NT2/D1 (cell line): ENCODE data around the gene IL12A.

Experiments
- DNase-seq: peaks from one replicate; pipeline ENCODE4 v3.0.0-alpha.2; 2011; ENCODE audit warnings: low read depth, low spot score
- H3K27me3 ChIP-seq: 2 replicates; pipeline ENCODE4 v1.6.0; 2011; ENCODE audit warnings: mild to moderate bottlenecking; ENCODE audit not compliant: insufficient read length, insufficient read depth
- H3K36me3 ChIP-seq: 2 replicates; pipeline ENCODE4 v1.6.1; 2011; ENCODE audit warnings: mild to moderate bottlenecking, low read length, mixed read lengths; ENCODE audit not compliant: insufficient read depth, insufficient read length
- H3K4me1 ChIP-seq: 2 replicates; pipeline ENCODE4 v1.5.1; 2011; ENCODE audit not compliant: insufficient read depth, insufficient read length
- H3K4me3 ChIP-seq: 2 replicates; pipeline ENCODE4 v1.5.1; 2011; ENCODE audit warnings: low read depth; ENCODE audit not compliant: insufficient read length
- H3K9ac ChIP-seq: 2 replicates; pipeline ENCODE4 v1.6.0; 2011; ENCODE audit warnings: low read depth; ENCODE audit not compliant: insufficient read length
- H3K9me3 ChIP-seq: 2 replicates; pipeline ENCODE4 v1.5.1; 2011; ENCODE audit warnings: mild to moderate bottlenecking, low read length; ENCODE audit not compliant: insufficient read depth
- SUZ12 ChIP-seq: IDR thresholded peaks from 2 replicates; pipeline ENCODE4 v1.6.1; 2011; ENCODE audit not compliant: insufficient read length, insufficient read depth; ENCODE audit errors: extremely low read depth
- YY1 ChIP-seq: IDR thresholded peaks from 2 replicates; pipeline ENCODE4 v1.6.1; 2011; ENCODE audit not compliant: insufficient read length, insufficient read depth
- ZNF274 ChIP-seq: IDR thresholded peaks from 2 replicates; pipeline ENCODE4 v1.6.1; 2011; ENCODE audit warnings: mild to moderate bottlenecking, low read depth, low read length

Gene IL12A

DNA sequence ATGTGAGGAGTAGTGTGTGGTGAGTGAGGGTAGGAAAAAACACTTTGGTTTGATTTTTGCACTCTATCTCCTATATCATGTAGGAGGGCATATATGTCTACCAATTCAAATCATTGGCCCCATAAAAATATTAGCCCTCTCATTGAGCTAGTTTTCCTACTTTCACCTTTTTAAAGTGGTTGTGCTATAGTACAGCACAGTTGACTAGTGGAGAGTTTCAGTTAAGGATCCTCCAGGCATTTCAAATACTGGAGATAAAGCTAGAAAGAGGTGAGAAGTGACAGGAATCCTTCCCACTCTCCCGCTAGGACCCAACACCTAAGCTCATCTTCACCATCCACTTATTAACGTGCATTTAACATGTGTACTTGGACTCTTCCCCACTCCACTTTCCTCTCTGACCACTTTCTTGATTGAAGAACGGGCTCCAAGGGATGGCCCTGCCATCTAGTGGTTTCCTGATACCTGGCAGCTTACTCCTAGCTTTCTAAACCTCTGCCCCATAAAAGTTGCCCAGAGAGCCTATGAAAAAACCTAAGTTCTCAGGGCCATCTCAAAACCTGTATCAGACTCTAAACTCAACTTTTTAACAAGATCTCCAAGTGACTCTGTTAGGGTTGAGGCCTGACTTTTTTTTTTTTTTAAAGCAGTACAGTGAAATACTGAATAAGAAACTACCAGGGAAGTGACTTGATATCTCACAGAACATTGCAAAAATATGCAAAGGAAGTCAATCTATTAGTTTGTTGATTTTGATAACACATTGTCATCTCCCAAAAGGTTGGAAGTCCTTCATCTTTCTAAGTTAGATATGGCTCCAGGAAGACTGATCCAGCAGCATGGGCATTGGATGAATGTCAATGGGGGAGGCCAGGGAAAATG lies 17.9 kb downstream of the IL12A start:
- Histone ChIP-seq H3K36me3 (no peaks in the 10 kb centered on the region), H3K9ac (no peak overlapping the region), H3K4me3 (no peak overlapping the region), H3K27me3 (no peaks in the 10 kb centered on the region), H3K9me3 (no peaks in the 10 kb centered on the region), H3K4me1 (no peaks in the 10 kb centered on the region)
- no peak for TF ChIP-seq SUZ12
- TF ChIP-seq YY1, result no peak
- no peak for DNase-seq

DNA sequence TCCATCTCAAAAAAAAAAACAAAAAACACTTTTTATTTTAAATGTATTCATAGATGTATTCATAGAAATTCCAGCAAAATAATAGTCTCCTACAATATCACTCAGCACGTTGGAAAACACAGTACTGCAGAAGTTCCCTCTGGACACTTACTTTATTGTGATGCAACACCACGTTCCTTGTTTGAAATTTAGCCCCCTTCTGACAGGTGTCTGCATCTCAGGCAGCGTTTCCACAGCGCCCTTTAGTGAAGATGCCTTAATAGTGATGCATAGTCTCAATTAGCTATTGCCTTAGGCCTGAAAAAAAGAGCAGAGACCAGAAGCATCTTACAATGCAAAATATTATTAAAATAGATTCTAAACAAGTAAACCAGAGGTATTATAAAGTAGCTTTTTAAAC lies 20.3 kb downstream of the IL12A start:
- no peaks in the 10 kb centered on the region for H3K4me1 ChIP-seq
- H3K9me3 ChIP-seq, result no peaks in the 10 kb centered on the region
- H3K27me3 ChIP-seq, result no peaks in the 10 kb centered on the region
- TF ChIP-seq ZNF274 (no peak), YY1 (no peak), SUZ12 (no peak)
- DNase-seq, result no peak
- H3K9ac ChIP-seq, result no peak overlapping the region
- no peaks in the 10 kb centered on the region for H3K36me3 ChIP-seq
- H3K4me3 ChIP-seq, result no peak overlapping the region

DNA sequence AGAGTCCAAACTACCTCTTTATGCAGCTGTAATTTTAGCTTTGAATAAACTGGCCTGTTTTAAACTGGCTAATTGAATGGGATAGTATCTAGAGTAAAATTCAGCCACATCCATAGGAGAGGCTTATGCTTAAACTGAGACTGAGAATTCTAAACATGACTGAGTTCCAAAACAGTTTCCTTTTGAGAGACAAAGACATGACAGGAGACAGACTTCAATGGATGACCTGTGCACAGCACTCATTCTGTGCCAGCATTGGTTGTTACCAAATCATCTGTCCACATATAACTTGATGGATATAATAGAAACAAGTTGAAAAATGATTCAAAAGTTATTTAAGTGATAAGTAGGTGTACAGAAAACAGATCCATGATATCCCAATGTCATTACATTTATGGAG lies 20.9 kb downstream of the IL12A start:
- no peaks in the 10 kb centered on the region for H3K4me1 ChIP-seq
- no peak overlapping the region for H3K4me3 ChIP-seq
- DNase-seq, result no peak
- TF ChIP-seq SUZ12, result no peak
- no peak for TF ChIP-seq ZNF274
- TF ChIP-seq YY1, result no peak
- H3K9ac ChIP-seq, result no peak overlapping the region
- no peaks in the 10 kb centered on the region for H3K36me3 ChIP-seq
- no peaks in the 10 kb centered on the region for H3K27me3 ChIP-seq
- no peaks in the 10 kb centered on the region for H3K9me3 ChIP-seq

DNA sequence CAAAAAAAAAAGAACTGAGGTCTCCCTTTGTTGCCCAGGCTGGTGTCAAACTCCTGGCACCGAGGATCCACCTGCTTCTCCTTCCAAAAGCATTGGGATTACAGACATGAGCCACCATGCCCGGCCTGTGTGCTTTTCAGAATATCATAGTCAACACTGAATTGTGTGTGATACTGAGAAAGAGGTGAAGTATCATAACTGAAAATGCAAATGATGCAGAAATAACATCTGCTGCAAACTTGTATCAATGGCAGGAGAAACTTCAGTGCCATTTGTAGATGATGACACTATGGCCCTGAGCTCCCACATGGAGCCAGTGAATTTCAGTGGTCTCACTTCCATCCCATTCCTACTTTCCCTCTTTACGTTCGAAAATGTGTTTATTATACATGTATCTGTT lies 21.9 kb downstream of the IL12A start:
- Histone ChIP-seq H3K9ac (no peak overlapping the region), H3K4me3 (no peak overlapping the region), H3K9me3 (no peaks in the 10 kb centered on the region), H3K27me3 (no peaks in the 10 kb centered on the region), H3K4me1 (no peaks in the 10 kb centered on the region), H3K36me3 (no peaks in the 10 kb centered on the region)
- DNase-seq, result no peak
- no peak for TF ChIP-seq SUZ12
- no peak for TF ChIP-seq ZNF274
- TF ChIP-seq YY1, result no peak

DNA sequence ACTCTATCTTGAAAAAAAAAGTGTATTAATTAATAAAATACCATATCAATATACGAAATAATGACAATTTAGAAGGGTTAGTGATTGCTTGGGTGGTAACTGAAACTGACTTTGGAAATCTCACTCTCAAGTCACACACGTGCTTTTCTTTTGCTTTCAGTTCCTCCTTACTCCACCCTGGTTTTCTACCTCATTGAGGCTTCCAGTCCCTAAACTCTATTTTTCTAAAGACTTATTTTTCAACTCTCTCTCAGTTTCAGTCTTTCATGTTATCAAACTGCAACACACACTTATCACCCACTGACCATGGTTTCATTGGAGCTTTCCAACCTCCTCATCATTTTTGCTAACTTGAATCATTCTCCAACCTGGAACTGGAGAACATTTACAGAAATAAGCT lies 23.5 kb downstream of the IL12A start:
- Histone ChIP-seq H3K4me3 (no peak overlapping the region), H3K9me3 (no peaks in the 10 kb centered on the region), H3K27me3 (no peaks in the 10 kb centered on the region), H3K4me1 (no peaks in the 10 kb centered on the region), H3K9ac (no peak overlapping the region), H3K36me3 (no peaks in the 10 kb centered on the region)
- no peak for DNase-seq
- TF ChIP-seq SUZ12 (no peak), YY1 (no peak), ZNF274 (no peak)

DNA sequence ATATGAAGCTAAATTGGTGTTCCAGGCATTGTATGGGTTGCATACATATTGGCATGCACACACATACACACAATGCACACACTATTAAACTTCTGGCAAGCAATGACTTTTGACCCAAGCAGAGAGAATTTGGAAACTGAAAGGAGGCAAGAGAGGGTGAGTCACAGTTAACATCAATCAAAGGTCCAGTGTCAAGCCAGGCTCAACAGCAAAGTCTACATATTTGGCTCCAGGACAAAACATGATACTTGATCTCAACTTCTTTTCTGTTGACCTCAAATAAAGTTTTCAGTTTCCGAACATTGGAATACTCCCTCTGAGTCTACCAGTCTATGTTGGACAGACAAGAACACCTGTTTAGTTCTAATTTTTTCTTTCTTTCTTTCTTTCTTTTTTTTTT lies 28.3 kb downstream of the IL12A start:
- H3K9me3 ChIP-seq, result no peaks in the 10 kb centered on the region
- no peaks in the 10 kb centered on the region for H3K36me3 ChIP-seq
- no peak overlapping the region for H3K9ac ChIP-seq
- no peak overlapping the region for H3K4me3 ChIP-seq
- no peaks in the 10 kb centered on the region for H3K4me1 ChIP-seq
- TF ChIP-seq ZNF274, result no peak
- no peaks in the 10 kb centered on the region for H3K27me3 ChIP-seq
- DNase-seq, result no peak

DNA sequence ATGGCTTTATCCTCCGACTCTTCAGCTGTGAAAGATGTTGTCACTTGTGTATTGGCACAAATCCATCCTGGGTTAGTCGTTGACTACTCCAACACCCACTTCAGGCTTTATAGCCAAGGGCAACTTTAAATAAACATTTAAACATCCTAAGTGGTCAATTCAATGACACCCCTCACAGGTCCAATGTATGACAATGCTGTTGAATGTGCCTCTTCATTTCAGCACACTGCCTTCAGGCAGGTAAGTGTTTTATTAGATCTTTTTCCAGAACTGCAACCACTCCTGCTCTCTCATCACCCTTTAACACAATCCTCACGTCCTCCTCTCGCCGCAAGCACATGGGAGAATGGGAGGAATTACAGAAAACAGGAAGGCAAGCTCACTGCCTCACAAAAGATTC lies 30.3 kb downstream of the IL12A start:
- H3K27me3 ChIP-seq, result no peaks in the 10 kb centered on the region
- H3K9me3 ChIP-seq, result no peaks in the 10 kb centered on the region
- TF ChIP-seq ZNF274 (no peak), YY1 (no peak), SUZ12 (no peak)
- no peaks in the 10 kb centered on the region for H3K4me1 ChIP-seq
- no peaks in the 10 kb centered on the region for H3K36me3 ChIP-seq
- H3K9ac ChIP-seq, result no peak overlapping the region
- DNase-seq, result no peak
- H3K4me3 ChIP-seq, result no peak overlapping the region
